ENCODE data around the gene PTPRN2.

DNA sequence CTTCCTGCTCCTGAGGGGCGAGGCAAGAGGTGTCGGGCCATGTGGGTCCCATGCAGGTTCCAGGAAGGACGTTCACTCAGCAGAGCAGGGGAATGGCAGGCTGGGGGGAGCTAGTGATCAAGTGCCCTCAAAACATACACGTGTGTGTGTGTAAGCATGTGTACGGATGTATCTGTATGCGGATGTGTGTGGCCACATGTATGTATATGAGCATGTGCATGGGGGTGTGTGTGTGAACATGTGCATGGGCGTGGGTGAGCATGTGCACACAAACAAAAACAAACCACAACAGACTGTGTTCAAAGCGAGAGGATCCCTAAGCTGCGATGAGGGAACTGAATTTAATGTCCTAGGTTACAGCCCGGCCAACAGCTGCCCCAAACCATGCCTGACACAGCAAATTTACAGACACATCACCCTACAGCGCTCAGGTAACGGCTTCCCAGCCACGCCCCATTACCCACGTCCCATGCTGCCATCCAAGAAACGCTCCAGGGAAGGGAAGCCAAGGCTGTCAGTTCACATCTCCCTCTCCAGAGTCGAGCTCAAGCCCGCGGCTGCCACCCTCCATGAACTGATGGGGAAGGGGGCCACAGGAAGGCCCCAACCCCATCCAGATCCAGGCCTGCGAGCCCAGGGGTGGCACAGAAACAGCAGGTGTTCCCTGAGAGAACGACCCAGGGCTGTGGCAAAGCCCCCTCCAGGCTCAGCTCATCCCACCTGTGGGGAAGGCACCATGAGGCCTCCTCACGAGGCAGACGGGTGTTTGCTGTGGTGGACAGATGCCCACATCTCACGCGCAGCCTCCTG lies 56.6 kb downstream of the PTPRN2 start:
- TF ChIP-seq GATA2 (IDR thresholded peaks at IDR 0.05; ENCODE audit: low read depth, low read length) (no peak), GATA3 (IDR thresholded peaks at IDR 0.05; ENCODE audit: low read depth, low read length) (no peak)

Data from SH-SY5Y (cell line).